Adipose tissue (tissue), 3 donors: ENCODE data around the gene TAS2R42. TPM values are rescaled to one million over a fixed set of nuclear protein-coding genes. Genes with fewer than 3 reads are reported as not detected.

Experiments
- H3K27ac ChIP-seq: one replicate; pipeline ENCODE4 v1.5.1; 2013; ENCODE audit warnings: low read depth, low read length
- WGBS, 3 donors: extraction: QIAGEN DNeasy Blood & Tissue Kit; methylation state at CpG; one replicate each; pipeline ENCODE4 v1.1.7; 2013; 5-methylcytosine and 5-hydroxymethylcytosine counted together
- polyA plus RNA-seq, 3 donors: library from polyadenylated mRNA; stranded (reverse); fragments of 200-250 nt; gene quantifications; one replicate each; pipeline ENCODE4 v1.2.3, GENCODE V29; 2013
- donor health status: healthy with polysubstance abuse.
- donor health status: Bipolar disorder and iron deficiency.
- donor health status: healthy.

The TAS2R42 gene, protein sequence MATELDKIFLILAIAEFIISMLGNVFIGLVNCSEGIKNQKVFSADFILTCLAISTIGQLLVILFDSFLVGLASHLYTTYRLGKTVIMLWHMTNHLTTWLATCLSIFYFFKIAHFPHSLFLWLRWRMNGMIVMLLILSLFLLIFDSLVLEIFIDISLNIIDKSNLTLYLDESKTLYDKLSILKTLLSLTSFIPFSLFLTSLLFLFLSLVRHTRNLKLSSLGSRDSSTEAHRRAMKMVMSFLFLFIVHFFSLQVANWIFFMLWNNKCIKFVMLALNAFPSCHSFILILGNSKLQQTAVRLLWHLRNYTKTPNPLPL
- not detected for polyA plus RNA-seq

DNA sequence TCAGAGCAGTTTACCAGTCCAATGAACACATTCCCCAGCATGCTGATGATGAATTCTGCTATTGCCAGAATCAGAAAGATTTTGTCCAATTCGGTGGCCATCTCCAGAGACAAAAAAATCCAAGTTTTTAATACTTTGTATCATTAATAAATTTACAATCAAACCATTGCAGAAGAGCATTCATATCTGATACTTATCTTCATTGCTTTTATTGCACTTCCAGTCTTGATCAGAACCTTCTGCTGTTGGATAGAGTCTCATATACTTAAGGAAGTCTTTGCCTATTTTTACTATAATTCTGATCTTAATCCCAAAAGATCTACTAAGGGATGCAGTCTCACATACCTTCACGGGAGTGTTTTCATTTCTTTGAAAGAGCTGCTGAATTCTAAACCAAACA is at the start of gene TAS2R42:
Gene TAS2R42, minus strand, starts transcription at position 101 of the 400 bp plus-strand sequence. Its CDS starts 0 bp downstream, at position 101.
- 52 to 63% (median 62%) methylated on average over 2 of the region's 2 CpGs for WGBS, 3 donors

DNA sequence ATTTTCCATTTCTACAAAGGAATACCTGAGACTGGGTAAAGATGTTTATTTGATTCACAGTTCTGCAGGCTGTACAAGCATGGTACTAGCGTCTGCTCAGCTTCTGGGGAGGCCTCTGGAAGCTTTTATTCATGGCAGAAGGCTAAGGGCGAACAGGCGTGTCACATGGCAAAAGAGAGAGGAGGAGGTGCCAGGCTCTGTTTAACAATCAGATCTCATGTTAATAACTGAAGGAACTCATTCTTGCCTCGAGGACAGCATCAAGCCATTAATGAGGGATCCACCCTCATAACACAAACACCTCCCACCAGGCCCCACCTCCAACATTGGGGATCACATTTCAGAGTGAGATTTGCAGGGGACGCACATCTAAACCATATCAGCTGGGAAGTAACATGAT is 46.8 kb upstream of the TAS2R42 start:
- H3K27ac ChIP-seq, result no peak overlapping the region
- WGBS, 3 donors, result 71 to 77% (median 77%) methylated on average over 5 of the region's 5 CpGs

More for the DNA sequence above, at the start of gene TAS2R42:
- no peak within 1 kb of the TSS for H3K27ac ChIP-seq

DNA sequence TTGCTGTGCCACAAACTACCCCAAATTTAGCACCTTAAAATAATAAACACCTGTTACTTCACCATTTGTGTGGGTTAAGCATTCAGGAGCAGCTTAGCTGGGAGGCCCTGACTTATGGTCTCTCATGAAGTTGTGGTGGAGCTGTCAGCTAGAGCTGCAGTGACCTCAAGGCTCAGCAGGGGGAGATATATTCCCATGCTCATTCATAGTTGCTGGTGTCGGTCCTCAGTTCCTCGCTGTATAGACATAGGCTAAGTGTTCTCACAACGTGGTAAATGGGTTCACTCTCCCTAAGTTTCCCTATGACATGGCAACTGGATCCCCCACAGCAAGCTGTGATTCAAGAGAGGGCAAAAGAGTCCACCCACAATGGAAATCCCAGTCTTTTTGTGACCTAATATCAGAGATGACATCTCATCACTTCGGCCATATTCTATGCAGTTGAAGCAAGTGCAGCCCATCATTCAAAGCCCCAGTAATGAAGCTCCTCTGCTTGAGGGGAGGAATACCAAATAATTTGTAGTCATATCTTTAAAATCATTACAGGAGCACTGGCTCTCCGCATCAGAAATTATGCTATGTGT is 41.7 kb upstream of the TAS2R42 start:
- H3K27ac ChIP-seq, result no peak overlapping the region
- 41 to 53% (median 46%) methylated on average over 5 of the region's 5 CpGs for WGBS, 3 donors

DNA sequence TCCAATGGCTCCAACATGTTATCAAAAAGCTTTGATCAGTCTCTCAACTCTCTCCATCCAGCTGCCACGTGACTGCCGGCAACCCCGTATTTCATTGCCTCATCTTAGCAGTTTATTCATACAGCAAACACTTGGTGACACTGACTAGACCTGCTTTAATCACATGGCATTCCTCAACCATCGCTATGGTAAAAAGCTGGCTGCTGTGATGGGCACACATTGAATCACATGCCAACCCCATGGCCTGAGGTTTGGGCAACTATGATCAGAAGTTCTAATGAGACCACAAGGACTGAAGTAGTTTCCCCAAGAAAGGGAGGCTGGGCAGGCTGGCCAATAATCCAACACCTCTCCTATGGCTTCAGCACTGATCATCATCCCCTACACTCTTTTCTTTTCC is 40.6 kb upstream of the TAS2R42 start:
- 84 to 92% (median 85%) methylated on average over 4 of the region's 4 CpGs for WGBS, 3 donors
- no peak overlapping the region for H3K27ac ChIP-seq

DNA sequence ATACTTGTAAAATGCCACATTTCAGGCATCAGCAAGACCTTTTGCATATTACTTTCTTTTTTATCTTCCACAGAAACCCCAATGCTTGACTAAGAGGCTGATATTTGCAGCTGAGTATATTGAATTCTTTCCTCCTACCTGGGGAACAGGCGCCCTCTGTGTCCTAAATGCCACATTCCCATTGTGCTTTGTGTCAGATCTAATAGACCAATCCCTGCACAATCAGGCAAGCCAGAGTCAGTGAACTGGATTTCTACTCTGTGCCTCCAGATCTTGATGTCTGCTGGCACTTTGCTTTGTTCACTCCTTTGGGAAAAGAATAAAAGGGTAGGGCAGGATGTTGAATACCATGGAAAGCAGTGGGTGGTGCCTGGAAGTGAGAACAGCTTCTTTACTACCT is 22.4 kb upstream of the TAS2R42 start:
- H3K27ac ChIP-seq, result no peak overlapping the region
- 80 to 85% (median 82%) methylated on average over 1 of the region's 1 CpG for WGBS, 3 donors

DNA sequence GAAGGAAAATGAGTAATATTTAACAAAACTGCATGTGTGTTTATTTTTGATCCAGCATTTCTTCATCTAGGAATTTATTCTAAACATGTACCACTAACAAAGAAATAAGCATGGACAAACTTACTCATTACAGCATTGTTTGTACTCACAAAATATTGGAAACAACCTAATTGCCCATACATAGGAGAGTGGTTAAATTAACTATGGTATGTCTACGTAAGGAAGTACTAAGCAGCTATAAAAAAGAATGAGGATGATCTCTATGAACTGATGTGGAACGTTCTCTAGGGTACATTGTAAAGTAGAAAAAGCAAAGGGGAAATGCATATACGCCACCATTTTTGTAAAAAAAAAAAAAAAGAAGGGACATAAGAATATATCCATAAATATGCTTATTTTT is 17.4 kb upstream of the TAS2R42 start:
- WGBS, 3 donors, result 91 to 96% (median 92%) methylated on average over 3 of the region's 3 CpGs
- no peak overlapping the region for H3K27ac ChIP-seq

DNA sequence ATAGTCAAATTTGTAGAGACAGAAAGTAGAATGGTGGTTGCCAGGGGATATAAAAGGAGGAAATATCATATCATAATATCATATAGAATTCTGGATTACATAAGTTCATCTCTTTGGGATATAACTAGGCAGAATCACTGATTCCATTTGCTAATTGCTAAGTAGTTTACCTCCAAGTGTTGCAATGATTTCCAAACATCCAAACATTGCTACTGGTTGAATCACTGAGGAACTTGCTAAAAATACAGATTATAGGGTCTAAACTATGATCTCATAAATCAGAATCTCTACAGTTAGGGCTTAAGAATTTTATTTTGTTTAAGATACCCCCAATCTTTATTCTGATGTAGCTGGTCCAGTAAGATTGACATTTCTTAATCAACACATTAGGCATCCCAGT is 16.1 kb upstream of the TAS2R42 start:
- H3K27ac ChIP-seq, result no peak overlapping the region

DNA sequence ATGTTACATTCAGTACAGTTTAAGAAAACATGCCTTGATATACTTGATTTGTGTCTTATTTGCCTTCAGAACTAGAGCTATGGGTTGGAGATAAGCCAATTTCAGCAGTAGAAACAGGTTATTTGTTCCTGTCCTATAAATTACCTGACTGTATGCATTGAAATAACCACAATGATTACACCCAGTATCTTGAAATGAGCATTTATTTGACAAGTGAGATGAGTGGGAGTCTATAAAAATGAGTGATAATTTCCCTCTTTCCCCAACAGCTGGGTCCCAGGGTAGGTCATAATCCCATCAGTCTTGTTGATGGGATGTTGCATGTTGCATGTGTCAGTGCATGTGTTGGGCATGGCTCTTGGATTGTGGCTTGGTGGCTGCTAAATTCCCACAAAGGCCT is 3.7 kb downstream of the TAS2R42 start:
- no peak overlapping the region for H3K27ac ChIP-seq

DNA sequence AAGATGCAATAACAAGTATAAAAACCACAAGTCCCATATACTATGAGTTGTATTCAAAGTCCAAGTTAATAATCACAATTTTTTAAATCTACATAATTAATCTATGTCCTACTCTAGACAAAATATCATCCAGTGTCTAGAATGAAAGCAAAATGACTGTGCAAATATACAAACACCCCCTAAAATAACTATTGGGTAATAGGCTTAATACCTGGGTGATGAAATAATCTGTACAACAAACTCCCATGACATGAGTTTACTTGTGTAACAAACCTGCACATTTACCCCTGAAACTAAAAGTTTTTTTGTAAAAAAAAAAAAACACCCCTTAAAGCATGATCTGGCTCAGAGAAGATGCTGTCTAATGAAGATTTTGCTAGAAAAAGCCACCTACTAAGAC is 4.2 kb downstream of the TAS2R42 start:
- H3K27ac ChIP-seq, result no peak overlapping the region

DNA sequence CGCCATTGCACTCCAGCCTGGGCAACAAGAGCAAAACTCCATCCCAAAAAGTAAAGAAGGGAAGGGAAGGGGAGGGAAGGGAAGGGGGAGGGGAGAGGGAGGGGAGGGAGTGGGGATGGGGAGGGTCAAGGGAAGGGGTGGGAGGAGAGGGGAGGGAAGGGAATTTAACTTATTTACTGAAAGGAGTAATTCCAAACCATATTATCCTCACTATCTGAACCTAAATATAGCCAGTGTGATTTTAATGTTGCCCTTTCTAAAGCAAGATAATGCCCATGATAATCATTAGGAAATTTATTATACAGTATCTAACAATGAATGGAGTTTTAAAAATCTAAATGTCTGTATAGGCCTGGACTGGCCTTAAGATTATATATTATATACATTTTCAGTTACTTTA is 8.5 kb downstream of the TAS2R42 start:
- WGBS, 3 donors, result 94 to 100% (median 100%) methylated on average over 1 of the region's 1 CpG
- no peak overlapping the region for H3K27ac ChIP-seq

DNA sequence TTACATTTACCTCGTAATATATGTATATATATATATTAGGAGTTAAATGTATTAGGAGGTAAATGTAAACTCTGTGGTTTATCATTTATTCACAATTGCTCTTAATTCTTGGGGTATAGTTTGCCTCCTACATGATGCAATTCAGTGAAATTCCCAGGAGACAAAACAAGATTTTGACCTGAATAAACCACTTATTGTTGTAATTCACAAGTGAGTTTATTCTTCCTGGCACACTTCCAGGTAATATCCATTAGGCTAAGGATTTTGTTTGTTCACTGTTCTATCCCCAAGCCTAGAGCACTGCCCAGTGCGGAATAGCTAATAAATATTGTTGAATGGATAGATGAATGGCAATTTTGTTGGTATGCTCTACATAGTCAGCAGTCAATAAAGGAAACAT is 12.7 kb downstream of the TAS2R42 start:
- no peak overlapping the region for H3K27ac ChIP-seq
- WGBS, 3 donors, result 94 to 98% (median 95%) methylated on average over 2 of the region's 2 CpGs

DNA sequence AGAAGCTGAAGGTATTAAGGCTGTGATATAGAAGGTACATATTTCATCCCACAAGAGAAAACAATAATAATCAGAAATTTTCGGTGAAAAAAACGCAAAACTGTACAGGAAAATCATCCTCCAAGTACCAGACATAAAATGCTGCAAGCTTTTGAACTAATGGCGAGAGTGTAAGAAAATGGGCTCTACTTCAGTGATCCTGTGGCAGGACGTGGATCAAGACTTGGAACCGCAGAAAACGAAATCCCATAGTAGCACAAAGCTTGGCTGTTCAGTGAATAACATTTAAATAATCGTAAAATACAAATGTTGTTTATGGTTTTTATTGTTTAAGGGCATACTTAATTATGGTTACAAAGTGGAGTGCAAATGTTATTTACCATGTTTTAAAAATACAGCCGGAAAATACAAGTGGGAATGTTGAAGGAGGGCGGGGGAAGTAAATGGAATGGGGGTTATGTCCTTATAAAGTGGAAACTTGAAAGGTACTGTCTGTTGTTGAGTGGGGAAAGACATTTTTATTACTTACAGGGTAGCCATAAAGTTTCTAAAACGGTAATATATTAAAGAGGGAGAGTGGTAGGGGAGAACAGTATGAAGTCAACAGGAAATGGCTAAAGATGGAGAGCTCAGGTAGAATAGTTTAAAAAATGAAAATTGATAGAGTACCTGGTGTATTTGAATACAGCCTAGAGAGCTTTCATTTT is 14.6 kb downstream of the TAS2R42 start:
- whole genome bisulfite sequencing, 3 donors, result 2 to 5% (median 4%) methylated on average over 10 of the region's 10 CpGs
- H3K27ac ChIP-seq, result no peak overlapping the region

DNA sequence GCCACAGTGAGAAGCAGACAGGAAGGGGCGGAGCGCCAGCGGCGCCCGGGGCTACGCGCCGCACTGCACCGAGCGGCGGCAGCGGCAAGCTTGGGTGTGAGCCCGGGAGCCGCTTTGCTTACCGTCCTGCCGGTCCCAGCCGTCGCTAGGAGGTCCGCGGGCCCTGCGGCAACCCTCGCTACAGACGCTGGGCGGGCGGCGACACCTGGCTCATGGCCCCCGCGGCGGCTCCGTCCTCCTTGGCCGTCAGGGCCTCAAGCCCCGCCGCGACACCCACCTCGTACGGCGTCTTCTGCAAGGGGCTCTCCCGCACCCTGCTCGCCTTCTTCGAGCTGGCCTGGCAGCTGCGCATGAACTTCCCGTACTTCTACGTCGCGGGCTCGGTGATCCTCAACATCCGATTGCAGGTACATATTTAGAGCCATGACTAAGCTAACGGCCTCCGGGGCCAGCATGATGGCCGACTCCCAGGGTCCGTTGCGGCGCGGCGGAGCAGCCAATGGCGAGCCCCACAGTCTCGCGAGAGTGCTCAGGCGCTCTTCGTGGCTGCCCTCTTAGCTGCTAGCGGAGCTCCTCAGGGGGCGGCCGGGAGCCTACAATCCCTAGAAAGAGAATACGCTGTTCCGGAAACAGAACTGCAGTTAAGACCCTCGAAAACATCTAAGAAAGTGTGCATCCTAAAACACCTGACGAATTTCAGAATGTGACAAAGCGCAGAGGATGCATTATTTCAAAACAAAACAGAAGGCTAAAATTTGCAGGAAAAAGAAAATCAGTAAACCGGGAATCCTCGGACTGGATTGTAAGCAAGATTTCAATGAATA is 15.4 kb downstream of the TAS2R42 start, which contains the start of gene SMIM10L1:
Gene SMIM10L1, plus strand, starts transcription at position 50 of the 824 bp plus-strand sequence. Its CDS starts 163 bp downstream, at position 213.
- peak within 1 kb of the TSS; percentile 77 for H3K27ac ChIP-seq
- WGBS, 3 donors, result 0% methylated on average over 68 to 70 of the region's 70 CpGs

DNA sequence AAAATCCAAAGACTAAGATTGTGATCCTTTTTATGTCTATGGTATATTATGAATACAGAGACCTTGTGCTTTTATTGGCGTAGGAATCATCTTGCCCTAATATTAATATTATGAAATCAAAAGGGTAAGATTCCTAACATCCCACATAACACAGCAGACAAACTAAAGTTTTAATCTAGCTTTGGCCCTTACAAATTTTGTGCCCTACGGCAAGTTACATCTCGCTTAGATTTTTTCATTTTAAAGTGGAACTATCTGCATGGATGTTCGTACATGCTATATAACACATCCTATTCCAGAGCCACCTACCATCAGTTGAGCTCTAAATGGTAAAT is 16.0 kb downstream of the TAS2R42 start:
- H3K27ac ChIP-seq, result peak overlapping the region; percentile 77
- WGBS, 3 donors, result 0 to 5% (median 1%) methylated on average over 4 of the region's 4 CpGs

DNA sequence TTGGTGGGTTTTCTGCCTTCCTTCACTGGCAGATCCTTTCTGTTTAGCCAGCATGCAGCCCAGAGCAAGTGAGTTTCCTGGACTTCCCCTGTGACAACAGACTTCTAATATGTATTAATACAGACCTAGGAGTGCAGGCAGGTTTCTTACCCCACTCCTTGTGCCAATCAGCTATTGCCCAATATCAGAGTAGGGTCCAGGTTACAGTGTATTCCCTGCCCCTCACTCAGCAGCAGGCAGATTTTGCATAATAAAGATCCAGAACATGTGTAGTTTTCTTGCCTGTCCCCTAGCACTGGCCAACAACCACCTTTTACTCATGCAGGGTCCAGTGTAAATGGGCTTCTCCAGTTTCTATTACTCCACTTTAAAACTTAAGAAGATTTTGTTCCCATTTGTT is 20.4 kb downstream of the TAS2R42 start:
- H3K27ac ChIP-seq, result no peak overlapping the region

DNA sequence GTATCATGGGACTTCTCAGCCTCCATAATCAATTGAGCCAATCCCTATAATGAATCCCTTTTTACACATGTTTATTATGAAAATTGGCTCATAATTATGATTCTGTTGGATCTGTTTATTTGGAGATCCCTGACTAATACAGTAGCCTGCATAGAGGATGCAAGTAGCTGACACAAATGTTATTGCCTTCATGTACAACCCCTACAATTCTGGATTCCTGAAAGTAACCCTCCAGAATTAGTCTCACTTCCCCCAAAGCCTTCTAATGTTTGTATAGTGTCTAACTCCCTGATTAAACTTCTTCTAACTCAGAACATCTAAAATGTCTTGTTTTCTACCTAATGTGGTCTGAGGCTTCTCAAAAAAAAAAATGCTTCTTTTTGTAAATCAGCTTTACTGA is 22.4 kb downstream of the TAS2R42 start:
- no peak overlapping the region for H3K27ac ChIP-seq

DNA sequence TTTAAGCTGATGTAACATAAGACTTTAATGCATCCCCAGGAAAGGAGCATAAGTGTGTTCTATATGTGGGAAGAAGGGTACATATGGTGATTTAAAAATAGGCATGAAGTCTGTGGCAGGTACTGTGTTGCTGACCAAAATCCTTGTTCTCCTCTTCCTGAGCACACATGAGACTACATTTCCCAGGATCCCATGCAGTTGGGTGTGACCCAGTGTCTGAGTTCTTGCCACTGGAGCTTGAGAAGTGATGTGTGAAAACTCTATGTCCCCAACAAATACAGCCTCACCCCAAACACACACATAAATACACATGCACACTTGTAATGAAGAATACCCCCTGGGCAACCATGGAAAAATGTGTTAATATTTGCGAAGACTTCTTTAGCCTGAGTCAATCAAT is 24.2 kb downstream of the TAS2R42 start:
- no peak overlapping the region for H3K27ac ChIP-seq

DNA sequence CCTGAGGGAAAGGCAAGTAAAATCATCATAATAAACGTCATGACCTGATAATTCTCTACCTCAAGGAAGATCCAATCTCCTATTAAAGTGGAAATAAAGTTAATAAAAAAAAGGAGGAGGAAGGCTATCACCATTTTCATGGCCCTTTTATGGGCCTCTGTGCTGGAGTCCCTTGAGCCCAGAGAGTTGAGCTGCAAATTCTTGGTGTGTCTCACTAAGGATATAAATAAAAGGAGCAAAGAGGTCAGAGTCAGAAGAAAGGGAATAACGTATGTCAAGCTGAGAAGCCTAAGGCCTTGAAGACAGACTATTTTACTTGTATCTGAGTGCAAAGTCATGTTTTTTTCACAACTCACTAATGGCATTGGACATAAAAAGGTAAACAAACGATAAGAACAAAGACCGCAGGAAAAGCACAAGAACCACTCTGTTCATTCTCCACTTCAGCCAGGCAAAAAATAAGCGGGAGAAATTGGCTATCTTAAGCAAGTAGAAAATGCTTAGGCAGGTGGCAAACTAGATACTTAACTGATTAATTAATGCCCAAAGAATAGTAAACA is 27.8 kb downstream of the TAS2R42 start:
- no peak overlapping the region for H3K27ac ChIP-seq
- 35 to 56% (median 48%) methylated on average over 5 of the region's 5 CpGs for WGBS, 3 donors

More for the DNA sequence above, 24.2 kb downstream of the TAS2R42 start:
- 83 to 100% (median 98%) methylated on average over 1 of the region's 1 CpG for WGBS, 3 donors

DNA sequence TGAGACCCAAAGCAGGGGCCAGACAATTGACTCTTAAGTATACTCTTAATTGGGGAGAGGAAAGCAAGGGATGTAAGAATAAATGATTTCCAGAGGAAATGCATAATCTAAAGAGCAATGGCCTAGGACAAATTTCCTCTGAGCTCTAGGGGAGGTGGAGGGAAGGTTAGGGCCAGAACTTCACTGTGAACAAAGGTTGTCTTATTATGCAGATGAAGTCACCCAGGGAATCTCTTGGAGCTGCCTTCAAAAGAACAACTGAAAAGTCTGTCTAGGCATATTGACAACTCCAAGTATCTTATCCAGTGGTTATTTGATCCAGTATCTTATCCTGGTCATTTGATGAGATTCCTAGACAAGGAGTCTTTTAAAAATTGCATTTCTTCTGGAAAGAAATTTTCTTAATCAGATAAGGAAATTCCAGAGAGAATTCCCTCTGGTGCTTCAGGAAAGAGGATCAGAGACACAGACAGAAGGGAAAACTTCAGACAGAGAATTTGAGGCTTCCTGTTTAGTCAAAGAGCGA is 32.3 kb downstream of the TAS2R42 start:
- WGBS, 3 donors, result 97 to 100% (median 97%) methylated on average over 1 of the region's 1 CpG
- no peak overlapping the region for H3K27ac ChIP-seq
